Measurements from ENCODE around the gene FN1. TPM values are rescaled to one million over a fixed set of nuclear protein-coding genes. Genes with fewer than 3 reads are reported as not detected.

The FN1 gene
- total and polyA plus RNA-seq, 2 of the 8 experiments (the other 6 are each of a cell fraction or from before 2014, with no cell fraction given), result 42.9 to 109 TPM

GRCh38 chr2:215452725-215453124 lies 16.9 kb upstream of the FN1 start:
- Histone ChIP-seq H2BK20ac (ENCODE audit: low read length) (no peak overlapping the region), H4K8ac (ENCODE audit: extremely low read depth, insufficient read depth, low read length) (no peak overlapping the region), H4K91ac (replicated peaks; ENCODE audit: insufficient read length, low read length) (no peak overlapping the region), H3K36me3 (ENCODE audit: control insufficient read depth in 2 of 4, insufficient read depth in 4 of 4, low read length in 3 of 4) (no peaks in the 10 kb centered on the region), H4K20me1 (replicated peaks in 1 of 2; ENCODE audit: control insufficient read depth in 1 of 2, insufficient read depth in 2 of 2, low read length in 2 of 2) (no peaks in the 10 kb centered on the region), H2BK5ac (ENCODE audit: low read depth, low read length) (no peak overlapping the region), H3K4me2 (ENCODE audit: insufficient read depth in 1 of 2, low read depth in 2 of 2, low read length in 2 of 2) (no peak overlapping the region), H3K9me3 (ENCODE audit: insufficient read depth in 2 of 2, low read depth in 1 of 2, low read length in 1 of 2) (no peaks in the 10 kb centered on the region), H3K18ac (ENCODE audit: extremely low read depth, low read length) (no peak overlapping the region), H2BK120ac (replicated peaks; ENCODE audit: low read depth, low read length) (no peak overlapping the region), H3K27ac (ENCODE audit: low read depth, low read length) (no peak overlapping the region), H3K14ac (ENCODE audit: insufficient read length) (no peak overlapping the region), H4K5ac (ENCODE audit: insufficient read length, low read depth, low read length) (no peak overlapping the region), H3K79me2 (ENCODE audit: control insufficient read depth in 1 of 2, insufficient read depth in 2 of 2, low read length in 2 of 2) (no peaks in the 10 kb centered on the region), H3K4me1 (replicated peaks in 1 of 4; ENCODE audit: control insufficient read depth in 3 of 4, insufficient read depth in 4 of 4, low read length in 3 of 4) (no peaks in the 10 kb centered on the region), H3K56ac (replicated peaks; ENCODE audit: insufficient read length, low read depth, low read length) (no peak overlapping the region), H3K27me3 (replicated peaks in 1 of 4; ENCODE audit: control insufficient read depth in 3 of 4, extremely low read depth in 1 of 4, insufficient read depth in 3 of 4, low read length in 3 of 4) (no peaks in the 10 kb centered on the region), H3K4me3 (ENCODE audit: extremely low read depth in 1 of 4, insufficient read depth in 2 of 4, low read depth in 3 of 4, low read length in 4 of 4) (no peak overlapping the region), H2BK15ac (ENCODE audit: low read length) (no peak overlapping the region), H2BK12ac (ENCODE audit: low read depth, low read length) (no peak overlapping the region), H3K79me1 (ENCODE audit: low read depth, low read length) (no peaks in the 10 kb centered on the region), H3K9ac (replicated peaks in 1 of 4; ENCODE audit: extremely low read depth in 1 of 4, low read depth in 3 of 4, low read length in 3 of 4) (no peak overlapping the region), H3K23me2 (ENCODE audit: low read depth, low read length) (no peaks in the 10 kb centered on the region), H3K4ac (replicated peaks; ENCODE audit: insufficient read length, low read depth, low read length) (no peak overlapping the region), H3K23ac (ENCODE audit: insufficient read length) (no peak overlapping the region), H2AK5ac (ENCODE audit: low read depth, low read length) (no peak overlapping the region), H2AFZ (ENCODE audit: low read length) (peak overlapping the region; percentile 92; the same call in 1 of the 2 replicates)
- FAIRE-seq, result no peak
- 82% methylated on average over 5 of the region's 5 CpGs; no CpG with 5 or more reads in 1 of the 2 experiments for WGBS, 2 experiments (ENCODE audit: extremely low coverage in 1 of 2, insufficient coverage in 1 of 2, insufficient read length in 1 of 2, insufficient replicate concordance in 2 of 2, low coverage in 1 of 2, low lambda C conversion rate in 2 of 2, missing lambda C conversion rate in 1 of 2)
- TF ChIP-seq CTCF (IDR thresholded peaks at IDR 0.05; ENCODE audit: control extremely low read depth in 1 of 3, insufficient read depth in 1 of 3, low read depth in 1 of 3, low read length in 3 of 3) (peak; percentile 33 to 48 (median 45)), MAFK (IDR thresholded peaks at IDR 0.05; ENCODE audit: low read depth, low read length) (no peak), RAD21 (IDR thresholded peaks at IDR 0.05 in 1 of 2, conservative IDR thresholded peaks at IDR 0.05 in 1 of 2; ENCODE audit: low read depth in 2 of 2, low read length in 2 of 2) (peak; percentile 36 to 50)
- DNase-seq (ENCODE audit: low read depth in 1 of 2, low spot score in 2 of 2), result peak; percentile 25 to 51
- ChIA-PET POLR2A (ENCODE audit: partially characterized antibody) (interaction anchor here (2.3 kb wide), 1 partner anchor 16 kb away, joined by 5 read pairs; no protein-coding TSS in a partner anchor), CTCF (ENCODE audit: partially characterized antibody) (interaction anchor here (1.0 to 1.4 kb wide), 6 partner anchors 8 to 469 kb away, joined by 3 to 4 read pairs (median 3); no protein-coding TSS in a partner anchor)
